Measurements from ENCODE around the gene CHST3. TPM values are rescaled to one million over a fixed set of nuclear protein-coding genes. Genes with fewer than 3 reads are reported as not detected.
"Not testable (repeated sequence)": the region's sequence is repeated elsewhere in the genome, so short reads cannot be mapped to it uniquely, and the experiment has no call there.

Gene CHST3
- total RNA-seq, 1 donor from 2014 or later: 26.0 TPM

GRCh38 chr10:71984126-71984808 is 20.1 kb downstream of the CHST3 start:
- Histone ChIP-seq H3K4me1 (peaks cover 87% of the 10 kb centered on the region), H3K36me3 (no peaks in the 10 kb centered on the region), H3K4me3 (no peak overlapping the region), H3K27ac (peak overlapping the region; percentile 67), H3K9me3 (no peaks in the 10 kb centered on the region), H3K27me3 (no peaks in the 10 kb centered on the region)
- DNase-seq (ENCODE audit: extremely low spot score in 2 of 2): no peak
- TF ChIP-seq POLR2AphosphoS5 (IDR thresholded peaks at IDR 0.05; ENCODE audit: insufficient read depth in 1 of 2, low read depth in 1 of 2): no peak
- TF ChIP-seq POLR2A (IDR thresholded peaks at IDR 0.05): no peak
- TF ChIP-seq CTCF (IDR thresholded peaks at IDR 0.05): no peak
- intact Hi-C loops (cut with DNase I): no loop called here

GRCh38 chr10:71984809-71985388 is 20.7 kb downstream of the CHST3 start:
- Histone ChIP-seq H3K27me3 (no peaks in the 10 kb centered on the region), H3K9me3 (no peaks in the 10 kb centered on the region), H3K36me3 (no peaks in the 10 kb centered on the region), H3K27ac (peak overlapping the region; percentile 67), H3K4me3 (no peak overlapping the region), H3K4me1 (peaks cover 81% of the 10 kb centered on the region)
- DNase-seq (ENCODE audit: extremely low spot score in 2 of 2): no peak
- no peak for TF ChIP-seq POLR2A (IDR thresholded peaks at IDR 0.05)
- peak in 1 of 2 donors; percentile 20 for TF ChIP-seq POLR2AphosphoS5 (IDR thresholded peaks at IDR 0.05; ENCODE audit: insufficient read depth in 1 of 2, low read depth in 1 of 2)
- intact Hi-C loops (cut with DNase I): no loop called here

GRCh38 chr10:71985542-71986250 is 21.5 kb downstream of the CHST3 start:
- DNase-seq (ENCODE audit: extremely low spot score in 2 of 2): no peak
- Histone ChIP-seq H3K27me3 (no peaks in the 10 kb centered on the region), H3K27ac (peak overlapping the region; percentile 67), H3K4me1 (peaks cover 73% of the 10 kb centered on the region), H3K36me3 (no peaks in the 10 kb centered on the region), H3K4me3 (no peak overlapping the region), H3K9me3 (no peaks in the 10 kb centered on the region)
- intact Hi-C loops (cut with DNase I): no loop called here
- TF ChIP-seq POLR2A (IDR thresholded peaks at IDR 0.05) (no peak), POLR2AphosphoS5 (IDR thresholded peaks at IDR 0.05; ENCODE audit: insufficient read depth in 1 of 2, low read depth in 1 of 2) (peak in 1 of 2 donors; percentile 69)

GRCh38 chr10:71988895-71989294 is 24.7 kb downstream of the CHST3 start:
- H3K27me3 ChIP-seq; DNase-seq (ENCODE audit: extremely low spot score in 2 of 2); H3K27ac ChIP-seq; H3K36me3 ChIP-seq; intact Hi-C loops (cut with DNase I); H3K9me3 ChIP-seq; H3K4me3 ChIP-seq: not testable (repeated sequence)
- H3K4me1 ChIP-seq: peaks cover 42% of the 10 kb centered on the region

GRCh38 chr10:71989661-71990454 is 25.7 kb downstream of the CHST3 start:
- intact Hi-C loops (cut with DNase I): no loop called here
- H3K27me3 ChIP-seq: no peaks in the 10 kb centered on the region
- H3K27ac ChIP-seq: peak overlapping the region; percentile 22
- H3K9me3 ChIP-seq: no peaks in the 10 kb centered on the region
- H3K4me1 ChIP-seq: peaks cover 34% of the 10 kb centered on the region
- no peak overlapping the region for H3K4me3 ChIP-seq
- no peaks in the 10 kb centered on the region for H3K36me3 ChIP-seq
- TF ChIP-seq CTCF (IDR thresholded peaks at IDR 0.05): no peak
- TF ChIP-seq POLR2A (IDR thresholded peaks at IDR 0.05): no peak
- TF ChIP-seq POLR2AphosphoS5 (IDR thresholded peaks at IDR 0.05; ENCODE audit: insufficient read depth in 1 of 2, low read depth in 1 of 2): no peak
- DNase-seq (ENCODE audit: extremely low spot score in 2 of 2): no peak

GRCh38 chr10:71990706-71991269 is 26.6 kb downstream of the CHST3 start:
- DNase-seq (ENCODE audit: extremely low spot score in 2 of 2): no peak
- intact Hi-C loops (cut with DNase I): no loop called here

More at GRCh38 chr10:71990706-71991269, 26.6 kb downstream of the CHST3 start:
- Histone ChIP-seq H3K27ac (no peak overlapping the region), H3K27me3 (no peaks in the 10 kb centered on the region), H3K36me3 (no peaks in the 10 kb centered on the region), H3K9me3 (no peaks in the 10 kb centered on the region), H3K4me1 (peaks cover 34% of the 10 kb centered on the region), H3K4me3 (no peak overlapping the region)
- TF ChIP-seq POLR2AphosphoS5 (IDR thresholded peaks at IDR 0.05; ENCODE audit: insufficient read depth in 1 of 2, low read depth in 1 of 2): peak in 1 of 2 donors; percentile 37
- TF ChIP-seq POLR2A (IDR thresholded peaks at IDR 0.05): no peak
